Lower lobe of right lung (tissue), 2 donors: Measurements from ENCODE around the gene TMA7. TPM values are rescaled to one million over a fixed set of nuclear protein-coding genes. Genes with fewer than 3 reads are reported as not detected.

Source experiments
- ATAC-seq, 2 donors: fragments of 200-7000 bp; cut with Tn5 transposase; one replicate each; pipeline ENCODE4 v1.9.1; 2020 to 2022; ENCODE audit warnings: mild to moderate bottlenecking in 2 of 2, moderate library complexity in 2 of 2
- DNase-seq: peaks from one replicate; pipeline ENCODE4 v3.0.0-alpha.2; 2020
- H3K27ac ChIP-seq: fragments of 200-600 bp; one replicate; pipeline ENCODE4 v1.8.0; 2022
- H3K27me3 ChIP-seq: fragments of 200-600 bp; one replicate; pipeline ENCODE4 v1.8.0; 2022; ENCODE audit warnings: low read depth
- H3K36me3 ChIP-seq: fragments of 200-600 bp; one replicate; pipeline ENCODE4 v1.8.0; 2022; ENCODE audit warnings: mild to moderate bottlenecking
- H3K4me1 ChIP-seq: fragments of 200-600 bp; one replicate; pipeline ENCODE4 v1.8.0; 2022
- H3K4me3 ChIP-seq: fragments of 200-600 bp; one replicate; pipeline ENCODE4 v1.8.0; 2022; ENCODE audit warnings: mild to moderate bottlenecking
- H3K9me3 ChIP-seq: fragments of 200-600 bp; one replicate; pipeline ENCODE4 v1.8.0; 2022
- intact Hi-C: fragments of 100-400 bp; cut with DNase I; formaldehyde crosslinking; loops from one replicate; pipeline ENCODE4 v1.11.0; 2022
- total RNA-seq: library from RNA; stranded (reverse); fragmentation: NEBNext Ultra II Directional; extraction: Animal tissue kit (Norgen Biotek cat#: 25700); gene quantifications from one replicate; pipeline ENCODE4 v1.2.1, GENCODE V29; 2021
- TF ChIP-seq, protein P1 (sequence below): fragments of 200-600 bp; IDR thresholded peaks from one replicate; pipeline ENCODE4 v1.8.0; 2022; ENCODE audit warnings: antibody characterized with exemption, mild to moderate bottlenecking
- donor health status: DM: no; HTN: yes; CAD: no; lungs with severe emphysema.

TMA7 gene
- total RNA-seq, 1 donor from 2014 or later, result 153 TPM

DNA sequence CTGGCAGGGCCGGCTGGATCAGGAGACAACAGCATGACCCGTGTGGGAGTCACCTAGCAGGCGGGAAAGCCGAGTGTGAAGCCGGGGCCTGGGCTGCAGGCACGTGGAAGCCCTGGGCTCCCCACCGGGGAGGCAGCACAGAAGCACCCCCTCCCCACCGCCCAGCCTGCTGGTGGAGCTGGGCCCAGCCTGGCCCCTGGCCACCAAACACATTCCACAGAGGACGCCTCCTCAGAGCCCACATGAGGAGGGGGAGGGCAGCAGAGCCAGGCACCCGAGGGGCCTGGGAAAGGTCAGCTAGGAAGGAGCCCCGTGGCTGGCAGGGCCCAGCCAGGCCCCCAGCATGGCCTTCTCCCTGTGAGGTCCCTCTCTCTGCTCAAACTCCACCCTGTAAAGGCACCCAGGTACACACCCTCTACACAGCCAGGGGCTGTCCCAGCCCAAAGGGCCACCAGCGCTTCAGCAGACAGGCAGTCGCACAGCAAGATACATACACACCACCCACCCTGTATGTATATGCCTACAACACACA lies 14.7 kb upstream of the TMA7 start:
- TF ChIP-seq, protein P1, sequence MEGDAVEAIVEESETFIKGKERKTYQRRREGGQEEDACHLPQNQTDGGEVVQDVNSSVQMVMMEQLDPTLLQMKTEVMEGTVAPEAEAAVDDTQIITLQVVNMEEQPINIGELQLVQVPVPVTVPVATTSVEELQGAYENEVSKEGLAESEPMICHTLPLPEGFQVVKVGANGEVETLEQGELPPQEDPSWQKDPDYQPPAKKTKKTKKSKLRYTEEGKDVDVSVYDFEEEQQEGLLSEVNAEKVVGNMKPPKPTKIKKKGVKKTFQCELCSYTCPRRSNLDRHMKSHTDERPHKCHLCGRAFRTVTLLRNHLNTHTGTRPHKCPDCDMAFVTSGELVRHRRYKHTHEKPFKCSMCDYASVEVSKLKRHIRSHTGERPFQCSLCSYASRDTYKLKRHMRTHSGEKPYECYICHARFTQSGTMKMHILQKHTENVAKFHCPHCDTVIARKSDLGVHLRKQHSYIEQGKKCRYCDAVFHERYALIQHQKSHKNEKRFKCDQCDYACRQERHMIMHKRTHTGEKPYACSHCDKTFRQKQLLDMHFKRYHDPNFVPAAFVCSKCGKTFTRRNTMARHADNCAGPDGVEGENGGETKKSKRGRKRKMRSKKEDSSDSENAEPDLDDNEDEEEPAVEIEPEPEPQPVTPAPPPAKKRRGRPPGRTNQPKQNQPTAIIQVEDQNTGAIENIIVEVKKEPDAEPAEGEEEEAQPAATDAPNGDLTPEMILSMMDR, result no peak
- peaks cover 4% of the 10 kb centered on the region for H3K27me3 ChIP-seq
- H3K4me3 ChIP-seq, result peak overlapping the region; percentile 6
- intact Hi-C loops, result no loop called here
- no peak for DNase-seq
- ATAC-seq, result no peak
- peaks cover 44% of the 10 kb centered on the region for H3K4me1 ChIP-seq
- H3K36me3 ChIP-seq, result peaks cover 27% of the 10 kb centered on the region
- no peaks in the 10 kb centered on the region for H3K9me3 ChIP-seq
- H3K27ac ChIP-seq, result peak overlapping the region; percentile 36

DNA sequence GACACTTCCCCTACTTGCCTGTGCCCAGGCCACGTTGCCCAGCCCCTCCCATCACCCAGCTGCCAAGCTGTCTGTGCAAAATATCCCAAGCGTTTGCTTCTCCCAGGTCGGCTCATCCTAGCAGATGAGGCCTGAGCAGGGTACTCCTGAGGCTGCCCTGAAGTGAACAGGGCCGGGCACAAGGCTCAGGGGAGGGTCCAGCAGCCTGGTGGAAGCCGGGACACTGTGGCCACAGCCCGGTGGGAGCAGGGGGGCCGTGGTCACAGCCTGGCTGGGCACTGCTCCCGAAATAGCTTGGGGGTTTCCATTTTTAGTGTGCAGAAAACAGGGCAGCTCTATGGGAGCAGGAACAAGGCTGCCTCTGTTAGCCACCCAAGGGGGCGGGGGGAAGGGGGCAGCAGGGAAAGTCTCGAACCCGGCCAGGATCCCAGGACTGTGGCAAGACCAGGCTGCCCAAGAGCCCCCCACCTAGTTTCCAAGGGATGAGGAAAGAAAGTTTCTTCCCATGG lies 13.6 kb upstream of the TMA7 start:
- peaks cover 50% of the 10 kb centered on the region for H3K4me1 ChIP-seq
- peaks cover 4% of the 10 kb centered on the region for H3K27me3 ChIP-seq
- H3K9me3 ChIP-seq, result no peaks in the 10 kb centered on the region
- peaks cover 19% of the 10 kb centered on the region for H3K36me3 ChIP-seq
- TF ChIP-seq, protein P1, result no peak
- DNase-seq (no peak), ATAC-seq (no peak)
- H3K4me3 ChIP-seq, result peak overlapping the region; percentile 86
- peak overlapping the region; percentile 36 for H3K27ac ChIP-seq
- intact Hi-C loops, result no loop called here

DNA sequence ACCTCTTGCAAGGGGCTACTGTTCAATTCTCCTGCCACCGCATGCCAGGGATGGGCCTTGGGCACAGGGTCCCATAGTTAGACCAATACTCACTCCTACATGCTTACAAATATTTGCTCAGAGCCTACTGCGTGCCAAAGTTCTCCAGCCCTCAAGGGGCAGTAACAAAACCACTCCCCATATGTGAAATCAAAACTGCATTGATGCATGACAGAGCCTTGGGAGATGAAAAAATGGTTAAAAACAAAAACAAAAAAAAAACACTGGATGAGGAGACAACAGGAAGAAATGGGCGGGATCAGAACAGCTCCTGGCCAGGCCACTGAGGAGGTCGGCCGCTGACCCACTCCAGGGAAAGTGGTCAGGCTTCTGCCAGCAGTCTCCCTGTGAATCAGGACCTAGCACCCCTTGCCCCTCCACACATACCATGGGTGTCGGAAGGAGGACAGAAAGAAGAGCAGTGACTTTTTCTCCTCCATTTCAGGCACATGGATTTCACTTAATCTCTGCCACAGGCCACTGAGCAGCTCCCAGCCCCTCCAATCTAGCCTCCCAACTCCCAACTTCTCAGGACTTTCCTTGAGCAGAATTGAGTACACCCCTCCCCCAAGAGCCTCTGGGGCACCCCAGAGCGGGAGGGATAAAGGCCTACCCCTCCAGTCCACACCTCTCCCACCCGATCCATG lies 13.0 kb upstream of the TMA7 start:
- TF ChIP-seq, protein P1, result no peak
- peaks cover 50% of the 10 kb centered on the region for H3K4me1 ChIP-seq
- H3K36me3 ChIP-seq, result peaks cover 14% of the 10 kb centered on the region
- H3K27ac ChIP-seq, result peak overlapping the region; percentile 89
- no peak for DNase-seq
- H3K9me3 ChIP-seq, result no peaks in the 10 kb centered on the region
- ATAC-seq, result no peak
- H3K4me3 ChIP-seq, result peak overlapping the region; percentile 86
- intact Hi-C loops, result no loop called here
- H3K27me3 ChIP-seq, result peaks cover 4% of the 10 kb centered on the region

DNA sequence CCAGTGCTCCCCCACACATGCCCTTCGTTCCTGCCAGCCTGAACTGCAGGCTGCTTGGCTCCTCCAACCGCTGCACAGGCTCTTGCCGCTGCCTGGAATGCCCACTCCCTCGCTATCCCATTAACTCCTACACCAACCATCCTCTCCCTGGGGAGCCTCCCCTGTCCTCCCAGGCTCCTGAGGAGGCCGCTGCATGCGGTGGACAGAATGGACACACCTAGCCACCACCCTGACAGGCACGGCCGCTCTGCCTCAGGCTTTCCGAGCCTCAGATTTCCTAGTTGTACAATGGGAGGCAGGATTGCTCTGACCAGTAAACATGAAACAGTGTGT lies 12.5 kb upstream of the TMA7 start:
- peak overlapping the region; percentile 89 for H3K27ac ChIP-seq
- no peaks in the 10 kb centered on the region for H3K9me3 ChIP-seq
- peaks cover 4% of the 10 kb centered on the region for H3K27me3 ChIP-seq
- intact Hi-C loops, result no loop called here
- no peak for DNase-seq
- no peak for ATAC-seq
- H3K4me1 ChIP-seq, result peaks cover 50% of the 10 kb centered on the region
- TF ChIP-seq, protein P1, result no peak
- peak overlapping the region; percentile 86 for H3K4me3 ChIP-seq
- H3K36me3 ChIP-seq, result peaks cover 14% of the 10 kb centered on the region

DNA sequence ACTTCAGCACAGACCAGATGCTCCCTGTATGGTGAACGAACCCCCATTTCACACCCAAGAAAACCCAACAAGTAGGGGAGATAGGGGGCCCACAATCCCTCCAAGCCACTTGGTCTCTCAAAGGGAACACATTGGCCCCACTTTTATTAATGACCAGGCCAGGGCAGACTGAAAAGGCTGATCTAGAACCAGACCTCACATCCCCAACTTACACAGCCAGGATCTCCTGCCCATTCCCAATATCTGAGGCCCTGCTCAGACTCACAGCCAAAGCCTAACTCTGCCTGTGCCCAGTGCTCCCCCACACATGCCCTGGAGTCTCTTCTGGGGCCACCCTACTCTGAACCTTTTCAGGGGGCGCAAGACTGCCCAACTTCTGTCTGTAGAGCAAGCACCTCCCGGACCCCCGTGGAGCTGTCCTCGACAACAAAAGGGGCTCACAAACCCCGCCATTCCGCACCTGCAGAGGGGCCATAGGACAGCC lies 11.9 kb upstream of the TMA7 start:
- no peak for DNase-seq
- intact Hi-C loops, result no loop called here
- peaks cover 50% of the 10 kb centered on the region for H3K4me1 ChIP-seq
- peaks cover 4% of the 10 kb centered on the region for H3K27me3 ChIP-seq
- ATAC-seq, result no peak
- peaks cover 16% of the 10 kb centered on the region for H3K36me3 ChIP-seq
- H3K4me3 ChIP-seq, result peak overlapping the region; percentile 86
- TF ChIP-seq, protein P1, result no peak
- H3K9me3 ChIP-seq, result no peaks in the 10 kb centered on the region
- peak overlapping the region; percentile 89 for H3K27ac ChIP-seq
